Islet precursor cell (in vitro differentiated cells): ENCODE data around the gene DSTN.
A peak's percentile ranks its signal among the peaks of the same experiment; 100 is the strongest.

ENCODE experiments used
- DNase-seq: peaks from one replicate; pipeline ENCODE4 v3.0.0-alpha.2; 2018

DSTN gene

GRCh38 chr20:17613328-17614175 lies 43.7 kb downstream of the DSTN start:
- peak; percentile 54 for DNase-seq

- peak; percentile 58 for DNase-seq
Observed at GRCh38 chr20:17614176-17614811, 44.4 kb downstream of the DSTN start.

GRCh38 chr20:17614812-17615644 lies 45.2 kb downstream of the DSTN start:
- DNase-seq: peak; percentile 50

- peak; percentile 50 for DNase-seq
Observed at GRCh38 chr20:17615645-17616479, 46.0 kb downstream of the DSTN start.

GRCh38 chr20:17616480-17617211 lies 46.8 kb downstream of the DSTN start:
- DNase-seq: no peak

- peak; percentile 82 for DNase-seq
Observed at GRCh38 chr20:17617212-17617867, 47.5 kb downstream of the DSTN start.

GRCh38 chr20:17617868-17618672 lies 48.2 kb downstream of the DSTN start:
- peak; percentile 76 for DNase-seq

GRCh38 chr20:17618673-17619013 lies 48.8 kb downstream of the DSTN start:
- no peak for DNase-seq

- peak; percentile 62 for DNase-seq
Observed at GRCh38 chr20:17619351-17620093, 49.6 kb downstream of the DSTN start.

- peak; percentile 43 for DNase-seq
Observed at GRCh38 chr20:17620371-17621228, 50.7 kb downstream of the DSTN start.

- peak; percentile 46 for DNase-seq
Observed at GRCh38 chr20:17621229-17621968, 51.5 kb downstream of the DSTN start.

GRCh38 chr20:17622086-17622850 lies 52.4 kb downstream of the DSTN start:
- peak; percentile 35 for DNase-seq

GRCh38 chr20:17622851-17623508 lies 53.1 kb downstream of the DSTN start:
- DNase-seq: peak; percentile 52

GRCh38 chr20:17624070-17624469 lies 54.2 kb downstream of the DSTN start:
- DNase-seq: no peak

GRCh38 chr20:17624551-17625245 lies 54.8 kb downstream of the DSTN start:
- DNase-seq: no peak
